Left renal cortex interstitium (tissue), 4 donors: ENCODE data around the gene CAPG. TPM values are rescaled to one million over a fixed set of nuclear protein-coding genes. Genes with fewer than 3 reads are reported as not detected.
"Not testable (repeated sequence)": the region's sequence is repeated elsewhere in the genome, so short reads cannot be mapped to it uniquely, and the experiment has no call there.

Source experiments
- DNase-seq, 4 donors: peaks; one replicate each; pipeline ENCODE4 v3.0.0-alpha.2; 2013; ENCODE audit warnings: low read depth in 4 of 4, low spot score in 2 of 4, missing footprints in 1 of 4
- polyA plus RNA-seq, 4 donors: library from polyadenylated mRNA; unstranded; fragments of 120-200 nt; gene quantifications; one replicate each; pipeline ENCODE4 v1.2.1, GENCODE V29; 2013; ENCODE audit not compliant: insufficient read length in 4 of 4

The CAPG gene
- polyA plus RNA-seq, 4 donors: 94.7 to 144 (median 133) TPM

- not testable (repeated sequence) for DNase-seq
Measured at GRCh38 chr2:85439569-85439968, 29.4 kb upstream of the CAPG start.

DNA sequence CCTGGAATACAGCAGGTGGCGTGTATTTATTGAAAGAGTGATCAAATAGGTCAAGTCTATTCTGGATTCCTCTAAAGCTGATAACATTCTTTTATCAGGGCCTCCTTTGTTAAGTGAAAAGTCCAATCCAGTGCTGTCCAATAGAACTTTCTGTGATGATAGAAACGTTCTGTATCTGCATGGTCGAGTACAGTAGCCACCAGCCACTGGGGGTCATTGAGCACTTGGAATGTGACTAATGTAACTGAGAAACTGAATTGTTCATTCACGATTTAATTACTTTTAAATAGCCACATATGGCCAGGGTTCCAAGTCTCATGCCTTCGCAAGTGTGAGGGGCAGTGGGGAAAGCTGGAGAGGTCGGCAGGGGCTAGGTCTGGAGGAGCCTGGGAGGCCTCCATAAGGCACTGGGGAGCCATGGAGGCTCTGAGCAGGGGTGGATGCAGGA, 28.9 kb upstream of the CAPG start:
- no peak for DNase-seq

DNA sequence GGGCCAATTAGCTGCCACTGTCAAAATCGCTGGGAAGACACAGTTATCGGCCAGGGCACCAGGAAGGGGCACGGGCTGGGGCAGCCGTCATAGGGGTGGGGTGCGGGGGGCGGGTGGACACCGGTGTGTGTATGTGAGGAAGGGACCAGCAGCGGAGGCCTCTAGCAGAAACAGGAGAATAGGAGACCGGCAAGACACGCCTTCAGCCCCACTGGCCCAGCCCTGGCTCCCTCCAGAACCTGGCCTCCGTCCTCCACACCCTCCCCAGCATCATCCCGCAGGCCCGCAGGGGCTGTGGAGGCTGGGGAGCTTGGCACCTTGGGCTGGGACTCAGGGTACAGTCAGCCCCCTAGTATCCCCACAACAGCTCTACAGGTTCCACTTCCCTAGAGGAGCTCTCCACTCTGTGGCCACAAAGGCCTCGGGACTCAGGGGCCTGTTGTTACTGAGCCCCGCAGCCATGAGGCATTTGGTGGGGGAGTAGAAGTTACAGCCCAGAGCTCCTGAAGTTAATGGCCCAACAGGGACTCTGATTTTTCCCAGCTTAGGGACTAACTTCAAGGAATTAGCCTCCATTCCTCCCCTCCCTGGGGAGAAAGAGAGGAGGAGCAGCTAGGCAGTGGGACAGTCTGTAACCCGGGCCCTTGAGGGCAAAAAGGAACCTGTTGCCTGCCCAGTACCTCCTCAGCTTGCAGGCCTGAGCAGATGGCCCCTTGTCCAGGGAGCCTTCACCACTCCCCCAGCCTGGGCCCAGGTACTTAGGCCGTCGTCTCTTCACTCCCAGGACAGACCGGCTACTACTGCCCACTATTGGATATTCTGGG, 28.2 kb upstream of the CAPG start:
- no peak for DNase-seq

DNA sequence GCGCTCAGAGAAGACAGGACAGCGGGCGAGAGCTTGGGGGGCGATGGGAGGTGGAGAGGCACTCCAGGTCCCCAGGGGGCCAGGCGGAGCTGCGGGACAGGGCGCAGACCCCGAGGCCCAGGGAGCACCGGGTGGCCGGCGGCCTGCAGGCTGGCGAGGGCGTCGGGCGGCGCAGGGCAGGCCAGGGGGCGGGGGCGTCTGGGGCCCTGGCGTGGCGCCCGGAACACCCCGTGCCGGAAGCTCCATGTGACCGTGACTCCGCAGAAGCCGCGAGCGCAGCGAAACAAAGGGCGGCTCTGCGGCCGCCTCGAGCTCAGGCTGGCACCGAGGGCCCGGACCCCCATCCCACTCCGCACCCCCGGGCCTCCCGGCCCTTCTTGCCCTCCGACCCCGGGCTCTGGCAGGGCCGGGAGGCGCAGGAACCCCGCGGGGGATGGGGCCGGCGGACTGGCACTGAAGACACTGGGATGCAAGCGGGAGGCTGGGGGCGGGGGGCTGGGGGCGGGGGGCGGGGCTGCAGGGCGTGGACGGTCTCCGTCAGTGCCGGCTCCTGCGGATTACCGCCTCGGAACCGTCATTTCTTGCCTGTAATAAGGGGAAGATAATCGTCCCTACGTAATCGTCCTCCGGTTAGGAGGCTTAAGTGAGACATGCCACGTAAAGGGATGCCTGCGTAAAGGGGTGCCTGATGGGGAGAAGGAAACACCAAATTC, 27.5 kb upstream of the CAPG start:
- DNase-seq: no peak

DNA sequence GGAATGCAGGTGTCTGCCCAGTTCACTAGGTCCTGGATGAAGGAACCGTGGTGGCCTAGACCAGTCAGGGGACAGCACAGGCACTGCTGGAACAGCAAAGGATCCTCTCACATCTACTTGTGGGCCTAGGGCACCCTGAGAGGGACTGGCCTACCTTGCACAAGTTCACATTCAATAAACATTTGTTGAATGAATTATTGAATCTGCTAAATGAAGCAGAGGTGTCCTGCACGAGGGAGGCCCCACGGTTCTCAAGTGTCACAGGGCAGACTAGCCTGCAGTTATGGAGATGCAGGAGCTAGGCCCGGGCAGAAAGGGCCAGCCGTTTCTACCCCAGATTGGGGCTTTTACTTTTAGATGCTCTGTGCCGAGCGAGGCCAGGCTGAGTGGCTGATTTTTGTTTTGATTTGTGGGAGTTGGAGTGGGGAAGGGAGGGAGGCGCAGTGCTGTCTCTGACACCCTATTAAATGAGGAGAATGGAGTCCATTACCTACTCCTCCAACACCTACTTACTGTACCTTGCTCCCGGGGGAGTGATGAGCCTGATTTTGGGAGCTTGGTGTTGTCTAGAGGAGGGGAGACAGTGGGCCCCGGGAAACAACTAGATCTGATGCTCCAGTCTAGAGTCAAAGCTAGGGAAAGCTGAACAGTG, 26.8 kb upstream of the CAPG start:
- no peak for DNase-seq

DNA sequence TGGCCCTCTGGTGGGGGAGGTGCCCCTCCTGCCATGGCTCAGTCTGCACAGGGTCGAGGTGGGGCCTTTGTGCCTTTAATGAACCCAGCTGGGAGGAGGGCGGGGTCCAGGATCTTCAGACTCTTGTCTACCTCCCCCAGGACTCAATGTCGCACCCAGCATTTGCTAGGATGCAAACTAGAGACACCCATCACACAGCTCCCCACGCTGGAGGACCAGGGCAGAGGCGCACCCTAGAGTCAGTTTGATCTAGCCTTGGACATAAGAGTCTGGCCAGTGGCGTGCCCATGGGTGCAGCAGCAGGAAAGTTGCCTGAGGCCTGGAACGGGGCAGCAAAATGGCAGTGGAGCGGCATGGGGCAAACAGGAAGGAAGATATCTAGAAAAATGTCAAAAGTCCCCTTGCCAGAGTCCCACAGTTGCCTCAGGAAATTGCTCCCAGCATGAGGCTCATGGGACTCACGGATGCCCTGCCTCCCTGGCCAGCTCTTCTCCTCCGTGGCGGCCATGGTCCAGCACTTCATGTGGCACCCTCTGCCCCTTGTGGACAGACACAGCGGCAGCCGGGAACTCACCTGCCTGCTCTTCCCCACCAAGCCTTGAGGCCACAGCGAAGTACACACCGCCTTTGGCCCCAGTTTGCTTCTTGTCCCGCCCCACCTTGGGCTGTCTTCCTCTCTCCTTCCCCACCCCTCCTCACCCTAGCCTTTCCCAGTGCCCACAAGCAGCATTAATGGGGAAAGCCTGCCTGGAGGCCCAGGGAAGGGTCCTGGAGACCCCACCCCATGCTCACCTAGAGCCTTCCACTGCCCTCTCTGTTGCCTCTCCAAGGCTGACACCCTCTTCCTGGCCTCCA, 26.0 kb upstream of the CAPG start:
- DNase-seq: no peak

GRCh38 chr2:85435220-85435958, 25.2 kb upstream of the CAPG start:
- DNase-seq: no peak

GRCh38 chr2:85434696-85435095, 24.5 kb upstream of the CAPG start:
- no peak for DNase-seq

GRCh38 chr2:85433511-85434089, 23.4 kb upstream of the CAPG start:
- no peak for DNase-seq

DNA sequence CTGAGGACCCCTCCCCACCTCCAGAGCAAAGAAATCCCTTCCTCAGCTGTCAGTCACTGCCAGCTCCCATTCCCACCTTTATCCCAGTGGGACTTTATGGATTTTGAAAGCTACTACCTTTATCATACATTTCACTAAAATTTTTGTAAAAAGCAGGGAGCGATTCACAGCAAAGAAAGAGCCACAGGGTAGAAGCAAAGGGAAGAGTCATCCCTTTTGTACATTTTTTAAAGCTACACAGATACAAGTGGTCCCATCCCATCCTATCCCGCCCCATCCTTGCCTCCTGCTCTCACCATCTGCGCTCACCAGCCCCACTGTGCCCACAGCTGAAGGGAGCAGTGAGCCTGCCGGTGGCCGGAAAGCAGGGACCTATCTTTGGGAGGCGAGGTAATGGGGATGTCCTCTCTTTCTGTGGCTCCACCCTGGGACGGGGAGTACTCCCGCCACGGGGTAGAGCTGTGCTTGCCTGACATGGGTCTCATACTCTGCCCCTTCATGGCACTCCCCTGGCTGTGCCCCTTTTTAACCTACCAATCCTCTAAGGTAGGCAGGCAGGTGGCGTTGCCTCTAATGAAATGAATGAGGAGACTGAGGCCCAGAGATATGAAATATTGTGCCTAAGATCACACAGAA, 21.5 kb upstream of the CAPG start:
- DNase-seq: no peak

- no peak for DNase-seq
Measured at GRCh38 chr2:85430752-85431569, 20.8 kb upstream of the CAPG start.

- no peak for DNase-seq
Measured at GRCh38 chr2:85429924-85430289, 19.7 kb upstream of the CAPG start.

- DNase-seq: no peak
Measured at GRCh38 chr2:85429213-85429923, 19.2 kb upstream of the CAPG start.

GRCh38 chr2:85428343-85428881, 18.2 kb upstream of the CAPG start:
- no peak for DNase-seq

GRCh38 chr2:85427300-85427835, 17.2 kb upstream of the CAPG start:
- no peak for DNase-seq

GRCh38 chr2:85425588-85425987, 15.4 kb upstream of the CAPG start:
- DNase-seq: no peak

DNA sequence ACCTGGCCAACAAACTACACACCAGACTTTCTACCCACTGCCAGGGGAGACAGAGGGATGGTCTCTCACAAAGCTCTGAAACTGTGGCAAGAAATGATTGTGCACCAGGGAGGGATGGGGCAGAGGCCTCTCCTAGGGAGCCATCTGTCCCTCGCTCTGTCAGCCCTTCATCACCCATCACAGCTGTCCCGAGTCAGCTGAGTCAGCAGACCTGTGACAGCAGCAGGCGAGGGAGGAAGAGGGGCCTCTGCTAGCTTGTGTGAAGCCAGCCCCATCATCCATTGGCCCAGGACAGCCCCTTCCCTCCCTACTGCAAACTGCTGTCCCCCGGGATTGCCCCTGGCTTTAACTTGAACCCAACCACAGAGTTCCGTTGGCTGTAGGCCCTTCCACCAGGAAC, 13.4 kb upstream of the CAPG start:
- DNase-seq: no peak
